ENCODE data around the gene BOC.

BOC gene

DNA sequence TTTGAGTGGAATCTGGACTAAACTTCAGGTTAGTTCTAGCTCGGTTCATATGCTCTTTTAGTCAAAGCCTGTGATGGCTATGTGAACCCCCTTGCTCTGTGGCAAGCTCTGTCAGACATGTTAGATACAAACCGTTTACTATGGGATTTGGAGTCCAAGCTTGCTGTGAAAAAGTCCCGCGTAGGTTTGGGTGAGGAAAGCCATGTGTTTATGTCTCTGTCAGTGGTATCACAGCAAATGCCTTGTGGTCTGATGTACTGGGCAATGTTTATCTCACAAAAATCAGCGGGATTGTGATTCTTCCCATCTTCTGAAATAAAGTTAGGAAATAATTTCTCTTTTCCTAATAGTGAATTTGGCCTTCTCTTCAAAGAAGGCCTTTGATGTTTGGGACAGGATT, 5.0 kb downstream of the BOC start:
- no peak overlapping the region for H3K9ac ChIP-seq (ENCODE audit: low read depth, low read length)
- H3K4me1 ChIP-seq (ENCODE audit: insufficient read depth, low read length) = peaks cover 12% of the 10 kb centered on the region; the same call in 1 of the 2 replicates
- no peak overlapping the region for H3K27ac ChIP-seq (ENCODE audit: low read length)
- peaks cover 29% of the 10 kb centered on the region for H3K27me3 ChIP-seq (ENCODE audit: insufficient read depth, low read length)
- H3K9me3 ChIP-seq (ENCODE audit: insufficient read depth, low read depth, low read length) = no peaks in the 10 kb centered on the region
- H3K36me3 ChIP-seq (ENCODE audit: insufficient read depth, low read depth, low read length) = peaks cover 31% of the 10 kb centered on the region
- no peak overlapping the region for H3K4me3 ChIP-seq (ENCODE audit: low read length)

DNA sequence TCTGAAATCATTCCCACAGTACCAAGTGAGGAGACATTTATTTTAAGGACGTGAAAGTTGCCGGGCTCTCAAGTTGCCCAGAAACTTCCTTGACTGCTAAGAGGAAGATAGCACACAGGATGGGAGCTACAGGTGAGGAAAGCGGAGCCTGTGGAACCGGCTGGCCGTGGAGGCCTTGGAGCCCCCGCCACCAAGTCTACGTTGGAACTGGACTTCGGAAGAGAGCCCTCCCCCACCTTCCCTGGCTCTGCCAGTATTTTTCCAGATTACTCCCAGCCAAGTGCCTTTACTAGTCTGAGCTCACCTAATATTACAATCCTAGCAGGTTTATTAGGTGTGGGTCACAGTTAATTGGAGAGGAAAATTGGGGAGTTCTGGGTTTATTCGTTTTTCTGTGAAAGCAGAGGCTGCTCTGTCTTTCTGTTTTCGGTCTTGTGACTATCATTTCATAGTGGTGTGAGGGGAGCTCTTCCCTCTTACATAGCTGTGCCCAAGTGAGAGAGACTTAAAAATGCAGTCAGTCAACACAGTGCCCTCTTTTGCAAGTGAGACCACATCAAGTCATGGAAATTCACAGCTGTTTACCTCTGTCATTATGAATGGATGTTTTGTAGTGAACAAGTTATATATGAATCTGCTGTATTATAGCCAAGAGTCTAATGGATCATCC, 6.8 kb downstream of the BOC start:
- Histone ChIP-seq H3K4me1 (ENCODE audit: insufficient read depth, low read length) (peaks cover 15% of the 10 kb centered on the region; the same call in 1 of the 2 replicates), H3K9ac (ENCODE audit: low read depth, low read length) (no peak overlapping the region), H3K27ac (ENCODE audit: low read length) (no peak overlapping the region), H3K4me3 (ENCODE audit: low read length) (no peak overlapping the region), H3K36me3 (ENCODE audit: insufficient read depth, low read depth, low read length) (peaks cover 31% of the 10 kb centered on the region), H3K9me3 (ENCODE audit: insufficient read depth, low read depth, low read length) (no peaks in the 10 kb centered on the region), H3K27me3 (ENCODE audit: insufficient read depth, low read length) (peaks cover 19% of the 10 kb centered on the region)

- Histone ChIP-seq H3K4me1 (ENCODE audit: insufficient read depth, low read length) (peaks cover 17% of the 10 kb centered on the region; the same call in 1 of the 2 replicates), H3K36me3 (ENCODE audit: insufficient read depth, low read depth, low read length) (peaks cover 31% of the 10 kb centered on the region), H3K9ac (ENCODE audit: low read depth, low read length) (no peak overlapping the region), H3K9me3 (ENCODE audit: insufficient read depth, low read depth, low read length) (no peaks in the 10 kb centered on the region), H3K27ac (ENCODE audit: low read length) (no peak overlapping the region), H3K4me3 (ENCODE audit: low read length) (no peak overlapping the region), H3K27me3 (ENCODE audit: insufficient read depth, low read length) (peaks cover 13% of the 10 kb centered on the region)
Observed at GRCh38 chr3:113218681-113219045, 7.3 kb downstream of the BOC start.

DNA sequence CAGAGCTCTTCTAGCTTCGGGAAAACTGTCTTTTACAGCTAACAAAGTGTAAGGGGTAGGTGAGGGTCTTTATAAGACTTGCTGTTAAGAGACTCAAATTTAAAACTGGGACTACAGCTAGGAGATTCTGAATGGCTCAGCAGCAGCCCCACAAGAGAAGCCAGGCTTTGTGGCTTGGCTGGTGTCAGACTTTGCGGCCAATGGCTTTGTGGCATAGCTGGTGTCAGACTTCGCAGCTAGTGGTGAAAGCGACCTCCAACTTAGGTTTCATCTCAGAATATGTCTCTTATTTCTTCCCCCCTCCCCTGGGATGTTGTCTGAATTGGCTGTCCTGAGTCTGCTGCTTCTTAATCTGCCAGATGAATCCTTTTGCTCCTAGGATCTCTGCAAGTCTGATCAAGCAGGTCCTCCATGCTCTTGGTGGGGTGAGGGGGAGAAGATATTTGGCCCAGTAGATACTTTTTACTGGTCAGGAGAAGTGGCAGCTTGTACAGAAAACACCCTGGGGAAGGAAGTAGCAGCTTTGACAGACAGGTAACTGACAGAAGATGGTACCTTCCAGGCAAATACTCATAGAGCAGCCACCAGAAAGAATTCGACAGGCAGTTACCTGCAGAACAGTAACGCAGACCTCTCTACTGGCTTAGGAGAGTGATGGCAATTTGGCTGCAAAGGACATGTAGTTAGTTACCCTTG, 8.4 kb downstream of the BOC start:
- Histone ChIP-seq H3K27me3 (ENCODE audit: insufficient read depth, low read length) (peaks cover 4% of the 10 kb centered on the region; the same call in 1 of the 2 replicates), H3K4me1 (ENCODE audit: insufficient read depth, low read length) (peaks cover 12% of the 10 kb centered on the region; the same call in 1 of the 2 replicates), H3K36me3 (ENCODE audit: insufficient read depth, low read depth, low read length) (peaks cover 31% of the 10 kb centered on the region), H3K27ac (ENCODE audit: low read length) (no peak overlapping the region), H3K9me3 (ENCODE audit: insufficient read depth, low read depth, low read length) (no peaks in the 10 kb centered on the region), H3K9ac (ENCODE audit: low read depth, low read length) (no peak overlapping the region), H3K4me3 (ENCODE audit: low read length) (no peak overlapping the region)

DNA sequence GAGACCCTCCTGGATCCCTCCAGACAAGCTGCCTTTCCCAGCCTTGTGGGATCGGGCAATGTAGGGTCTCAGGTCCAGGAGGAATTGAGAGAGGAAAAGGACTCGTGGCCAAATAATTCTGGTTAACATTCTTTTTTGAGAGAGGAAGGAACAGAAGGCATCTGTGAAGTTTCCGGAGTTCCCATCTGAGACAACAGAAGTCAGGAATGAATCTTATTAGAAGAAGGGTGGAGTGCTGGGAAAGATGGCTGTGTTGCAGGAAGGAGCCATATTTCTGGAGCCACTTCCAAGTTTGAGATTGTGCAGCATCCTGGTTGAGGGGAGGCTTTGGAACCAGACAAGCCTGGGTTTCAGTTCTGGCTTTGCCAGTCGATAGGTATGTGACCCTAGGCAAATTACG, 9.4 kb downstream of the BOC start:
- no peak overlapping the region for H3K9ac ChIP-seq (ENCODE audit: low read depth, low read length)
- peaks cover 12% of the 10 kb centered on the region; the same call in 1 of the 2 replicates for H3K4me1 ChIP-seq (ENCODE audit: insufficient read depth, low read length)

DNA sequence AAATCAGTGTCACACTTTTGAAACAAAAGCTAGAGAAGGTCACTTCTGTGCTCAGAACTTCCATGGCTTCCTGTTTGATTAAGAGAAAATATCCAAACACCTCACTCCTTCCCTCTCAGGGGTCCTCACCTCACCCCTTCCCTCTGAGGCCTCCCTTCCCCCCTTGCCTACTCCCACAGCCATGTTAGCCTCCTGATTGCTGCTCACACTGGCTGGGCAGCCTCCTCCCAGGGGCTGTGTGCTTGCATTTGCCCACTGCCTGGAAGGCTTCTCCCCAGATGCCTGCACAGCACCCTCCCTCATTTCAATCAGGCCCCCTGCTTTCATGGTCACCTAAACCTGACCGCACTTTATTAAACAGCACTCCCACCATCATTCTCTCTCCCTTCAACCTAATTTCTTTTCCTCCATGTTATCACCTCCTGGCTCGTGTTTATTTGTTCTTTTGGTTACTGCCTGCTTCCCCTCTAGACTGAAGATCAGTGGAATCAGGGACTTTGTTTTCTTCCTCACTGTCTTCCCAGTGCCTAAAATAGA, 10.4 kb downstream of the BOC start:
- H3K4me1 ChIP-seq (ENCODE audit: insufficient read depth, low read length) = peaks cover 12% of the 10 kb centered on the region; the same call in 1 of the 2 replicates
- H3K27me3 ChIP-seq (ENCODE audit: insufficient read depth, low read length) = no peaks in the 10 kb centered on the region
- H3K9ac ChIP-seq (ENCODE audit: low read depth, low read length) = no peak overlapping the region
- H3K4me3 ChIP-seq (ENCODE audit: low read length) = no peak overlapping the region
- H3K36me3 ChIP-seq (ENCODE audit: insufficient read depth, low read depth, low read length) = peaks cover 23% of the 10 kb centered on the region
- no peak overlapping the region for H3K27ac ChIP-seq (ENCODE audit: low read length)
- H3K9me3 ChIP-seq (ENCODE audit: insufficient read depth, low read depth, low read length) = no peaks in the 10 kb centered on the region

More for the DNA sequence above, 9.4 kb downstream of the BOC start:
- Histone ChIP-seq H3K36me3 (ENCODE audit: insufficient read depth, low read depth, low read length) (peaks cover 31% of the 10 kb centered on the region), H3K27ac (ENCODE audit: low read length) (no peak overlapping the region), H3K27me3 (ENCODE audit: insufficient read depth, low read length) (no peaks in the 10 kb centered on the region), H3K4me3 (ENCODE audit: low read length) (no peak overlapping the region), H3K9me3 (ENCODE audit: insufficient read depth, low read depth, low read length) (no peaks in the 10 kb centered on the region)

DNA sequence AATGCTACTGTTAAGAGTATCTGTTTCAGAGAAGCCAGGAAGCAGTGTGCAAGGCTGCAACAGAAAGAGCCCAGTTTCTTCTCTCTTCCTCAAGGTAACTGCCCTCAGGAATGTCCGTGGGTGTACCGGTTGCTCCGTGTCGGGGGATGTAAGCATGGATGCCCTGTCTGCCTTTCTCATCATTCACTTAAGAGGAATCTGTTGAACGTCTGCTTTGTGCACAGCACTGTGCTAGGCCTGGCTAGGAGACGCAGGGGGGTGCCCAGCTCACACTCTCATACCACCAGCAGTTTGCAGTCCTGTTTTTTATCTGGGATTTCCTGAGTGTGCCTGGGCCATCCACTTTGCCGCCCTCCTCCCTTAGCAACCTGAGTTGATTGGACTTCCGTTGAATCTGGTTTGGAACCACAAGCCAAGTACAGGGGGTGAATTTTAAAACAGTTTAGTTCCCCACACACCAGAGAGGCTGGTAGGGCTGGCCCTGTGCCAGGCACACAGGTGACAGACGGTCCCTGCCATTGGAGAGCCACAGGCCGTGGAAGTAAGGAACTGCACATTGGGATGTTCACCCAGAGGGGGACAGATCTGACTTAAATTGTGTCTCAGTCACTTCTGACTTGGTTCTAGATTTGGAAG, 11.2 kb downstream of the BOC start:
- Histone ChIP-seq H3K36me3 (ENCODE audit: insufficient read depth, low read depth, low read length) (peaks cover 19% of the 10 kb centered on the region), H3K27me3 (ENCODE audit: insufficient read depth, low read length) (no peaks in the 10 kb centered on the region), H3K4me3 (ENCODE audit: low read length) (no peak overlapping the region), H3K4me1 (ENCODE audit: insufficient read depth, low read length) (peaks cover 12% of the 10 kb centered on the region; the same call in 1 of the 2 replicates), H3K9ac (ENCODE audit: low read depth, low read length) (no peak overlapping the region), H3K27ac (ENCODE audit: low read length) (no peak overlapping the region), H3K9me3 (ENCODE audit: insufficient read depth, low read depth, low read length) (no peaks in the 10 kb centered on the region)

DNA sequence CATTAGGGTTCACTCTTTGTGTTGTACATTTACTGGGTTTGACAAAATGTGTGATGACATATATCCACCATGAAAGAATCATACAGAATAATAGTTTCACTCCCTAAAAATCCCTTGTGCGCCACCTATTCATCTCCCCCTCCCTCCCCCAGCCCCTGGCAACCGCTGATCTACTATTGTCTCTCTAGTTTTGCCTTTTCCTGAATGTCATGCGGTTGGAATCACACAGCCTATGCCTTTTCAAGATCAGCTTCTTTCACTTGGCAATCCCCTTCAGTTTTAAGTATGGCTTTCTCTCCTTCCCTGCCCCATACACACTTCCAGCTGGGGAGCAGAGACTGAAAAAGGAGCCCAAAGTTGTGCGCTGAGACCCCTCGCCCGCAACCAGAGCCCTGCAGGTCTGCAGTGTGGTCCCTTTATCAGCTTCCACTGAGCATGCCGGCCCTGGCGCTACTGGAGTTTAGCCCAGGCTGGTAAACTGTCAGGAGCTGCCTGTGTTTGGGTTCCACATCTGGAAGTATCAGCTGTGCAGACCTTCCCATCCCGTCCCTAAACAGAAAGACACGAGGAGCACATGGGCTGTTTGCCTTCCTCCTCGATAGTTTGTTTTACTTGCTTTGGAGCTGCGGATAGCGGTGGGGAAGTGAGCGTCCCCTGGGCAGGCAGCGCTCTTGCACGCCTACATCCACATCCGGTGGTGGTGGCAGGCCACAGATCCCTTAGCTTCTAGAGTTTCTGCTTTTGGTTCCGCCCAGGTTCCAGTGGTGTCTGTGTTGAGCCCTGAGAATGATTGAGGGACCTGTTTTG, 12.3 kb downstream of the BOC start:
- Histone ChIP-seq H3K27ac (ENCODE audit: low read length) (no peak overlapping the region), H3K9ac (ENCODE audit: low read depth, low read length) (no peak overlapping the region), H3K4me3 (ENCODE audit: low read length) (no peak overlapping the region), H3K9me3 (ENCODE audit: insufficient read depth, low read depth, low read length) (no peaks in the 10 kb centered on the region), H3K36me3 (ENCODE audit: insufficient read depth, low read depth, low read length) (peaks cover 10% of the 10 kb centered on the region), H3K27me3 (ENCODE audit: insufficient read depth, low read length) (no peaks in the 10 kb centered on the region), H3K4me1 (ENCODE audit: insufficient read depth, low read length) (peaks cover 17% of the 10 kb centered on the region; the same call in 1 of the 2 replicates)

DNA sequence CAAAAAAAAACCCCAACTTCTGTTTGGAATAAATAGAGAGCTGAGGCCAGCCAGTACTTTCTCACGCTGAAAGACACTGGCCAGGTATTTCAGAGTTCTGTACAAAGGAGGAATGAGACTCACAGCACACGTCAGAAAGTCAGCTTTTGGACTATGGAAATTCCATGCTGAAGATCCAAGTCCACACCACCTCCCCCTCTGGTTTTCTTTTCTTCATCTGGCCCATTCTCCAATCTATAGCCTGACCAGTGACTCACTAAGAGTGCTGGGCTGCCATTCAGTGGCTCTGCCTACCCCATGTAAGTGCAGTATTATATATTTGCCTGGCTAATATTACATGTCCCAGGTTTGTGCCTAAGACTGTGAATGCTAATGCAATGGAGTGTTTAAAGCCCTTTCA, 13.9 kb downstream of the BOC start:
- Histone ChIP-seq H3K36me3 (ENCODE audit: insufficient read depth, low read depth, low read length) (peaks cover 1% of the 10 kb centered on the region; the same call in 1 of the 2 replicates), H3K4me3 (ENCODE audit: low read length) (no peak overlapping the region), H3K4me1 (ENCODE audit: insufficient read depth, low read length) (peaks cover 22% of the 10 kb centered on the region; the same call in 1 of the 2 replicates), H3K27me3 (ENCODE audit: insufficient read depth, low read length) (no peaks in the 10 kb centered on the region), H3K9ac (ENCODE audit: low read depth, low read length) (no peak overlapping the region), H3K9me3 (ENCODE audit: insufficient read depth, low read depth, low read length) (no peaks in the 10 kb centered on the region), H3K27ac (ENCODE audit: low read length) (no peak overlapping the region)

DNA sequence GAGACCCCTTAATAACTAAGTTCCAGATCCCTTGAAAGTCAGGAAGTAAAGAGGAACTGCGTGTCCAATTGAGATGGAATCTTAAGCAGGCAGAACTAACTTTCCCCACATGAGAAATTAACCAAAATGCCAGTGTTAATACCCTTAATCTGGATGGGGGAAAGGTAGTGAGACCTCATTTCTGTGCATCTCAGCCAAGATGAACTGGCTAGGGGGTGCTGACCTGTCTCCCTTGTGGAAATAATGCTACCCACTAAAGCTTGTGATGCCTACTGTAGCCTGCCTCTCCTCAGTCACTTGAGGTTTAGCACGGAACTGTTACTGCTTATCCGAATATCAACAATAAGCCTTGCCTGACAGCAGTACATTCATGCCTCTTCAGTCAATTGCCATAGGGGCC, 15.1 kb downstream of the BOC start:
- Histone ChIP-seq H3K27ac (ENCODE audit: low read length) (no peak overlapping the region), H3K9me3 (ENCODE audit: insufficient read depth, low read depth, low read length) (no peaks in the 10 kb centered on the region), H3K4me3 (ENCODE audit: low read length) (no peak overlapping the region), H3K36me3 (ENCODE audit: insufficient read depth, low read depth, low read length) (no peaks in the 10 kb centered on the region; the same call in 1 of the 2 replicates), H3K9ac (ENCODE audit: low read depth, low read length) (no peak overlapping the region), H3K4me1 (ENCODE audit: insufficient read depth, low read length) (peaks cover 25% of the 10 kb centered on the region; the same call in 1 of the 2 replicates), H3K27me3 (ENCODE audit: insufficient read depth, low read length) (no peaks in the 10 kb centered on the region)

- Histone ChIP-seq H3K9ac (ENCODE audit: low read depth, low read length) (no peak overlapping the region), H3K9me3 (ENCODE audit: insufficient read depth, low read depth, low read length) (no peaks in the 10 kb centered on the region), H3K4me1 (ENCODE audit: insufficient read depth, low read length) (peaks cover 28% of the 10 kb centered on the region), H3K4me3 (ENCODE audit: low read length) (no peak overlapping the region), H3K36me3 (ENCODE audit: insufficient read depth, low read depth, low read length) (no peaks in the 10 kb centered on the region; the same call in 1 of the 2 replicates), H3K27ac (ENCODE audit: low read length) (no peak overlapping the region), H3K27me3 (ENCODE audit: insufficient read depth, low read length) (no peaks in the 10 kb centered on the region)
Observed at GRCh38 chr3:113227146-113227545, 15.8 kb downstream of the BOC start.

Measured in iPS-20b (cell line).